COLO668 (cell line): ENCODE measurements around the gene IFNL4.
"Not testable (repeated sequence)": the region's sequence is repeated elsewhere in the genome, so short reads cannot be mapped to it uniquely, and the experiment has no call there.

ENCODE experiments used
- DNase-seq: peaks from one replicate; lab custom pipeline; 2025; ENCODE audit not compliant: unreplicated experiment; lab: John Stamatoyannopoulos, UW

The IFNL4 gene

GRCh38 chr19:39261704-39262103, 13.0 kb upstream of the IFNL4 start:
- DNase-seq, result no peak

GRCh38 chr19:39257227-39257626, 8.6 kb upstream of the IFNL4 start:
- no peak for DNase-seq

- no peak for DNase-seq
These were observed 6.1 kb upstream of the IFNL4 start for GRCh38 chr19:39254531-39255345.

- DNase-seq, result no peak
These were observed 4.9 kb upstream of the IFNL4 start for GRCh38 chr19:39253374-39254149.

GRCh38 chr19:39252458-39252857, 3.8 kb upstream of the IFNL4 start:
- DNase-seq, result no peak

- DNase-seq, result no peak
These were observed 3.2 kb upstream of the IFNL4 start for GRCh38 chr19:39251846-39252245.

- no peak for DNase-seq
These were observed 2.4 kb upstream of the IFNL4 start for GRCh38 chr19:39251081-39251480.

- no peak for DNase-seq
These were observed 673 bp downstream of the IFNL4 start for GRCh38 chr19:39247701-39248664.

- DNase-seq, result no peak
These were observed 1.5 kb downstream of the IFNL4 start for GRCh38 chr19:39246951-39247669.

- DNase-seq, result not testable (repeated sequence)
These were observed 3.5 kb downstream of the IFNL4 start for GRCh38 chr19:39245166-39245565.

- not testable (repeated sequence) for DNase-seq
These were observed 4.1 kb downstream of the IFNL4 start, which contains the start of gene IFNL3 for GRCh38 chr19:39244410-39245100. TSS of gene IFNL3 (minus strand) at chr19:39245006. CDS start at chr19:39244967, 39 bp downstream.

- DNase-seq, result not testable (repeated sequence)
These were observed 4.9 kb downstream of the IFNL4 start for GRCh38 chr19:39243741-39244140.

GRCh38 chr19:39240421-39240820, 8.2 kb downstream of the IFNL4 start:
- no peak for DNase-seq

GRCh38 chr19:39238944-39239343, 9.7 kb downstream of the IFNL4 start:
- DNase-seq, result no peak

- no peak for DNase-seq
These were observed 10.4 kb downstream of the IFNL4 start for GRCh38 chr19:39238209-39238608.

- DNase-seq, result peak; percentile 72
These were observed 11.2 kb downstream of the IFNL4 start for GRCh38 chr19:39237200-39238184.

- DNase-seq, result no peak
These were observed 12.1 kb downstream of the IFNL4 start for GRCh38 chr19:39236527-39236926.

GRCh38 chr19:39232708-39233107, 15.9 kb downstream of the IFNL4 start:
- DNase-seq, result no peak
